Stimulated activated CD4-positive, alpha-beta T cell treated with anti-CD3 and anti-CD28 coated beads, Interleukin-4, amount 100 ng/mL, for 4 hours (primary cell): Measurements from ENCODE around the gene LACTBL1.
"Not testable (repeated sequence)": the region's sequence is repeated elsewhere in the genome, so short reads cannot be mapped to it uniquely, and the experiment has no call there.

Experiments used
- DNase-seq, 2 experiments: peaks; one replicate each; pipeline ENCODE4 v3.0.0-alpha.2; 2020

The LACTBL1 gene

GRCh38 chr1:22976127-22976460 is 3.4 kb upstream of the LACTBL1 start:
- DNase-seq = no peak

DNA sequence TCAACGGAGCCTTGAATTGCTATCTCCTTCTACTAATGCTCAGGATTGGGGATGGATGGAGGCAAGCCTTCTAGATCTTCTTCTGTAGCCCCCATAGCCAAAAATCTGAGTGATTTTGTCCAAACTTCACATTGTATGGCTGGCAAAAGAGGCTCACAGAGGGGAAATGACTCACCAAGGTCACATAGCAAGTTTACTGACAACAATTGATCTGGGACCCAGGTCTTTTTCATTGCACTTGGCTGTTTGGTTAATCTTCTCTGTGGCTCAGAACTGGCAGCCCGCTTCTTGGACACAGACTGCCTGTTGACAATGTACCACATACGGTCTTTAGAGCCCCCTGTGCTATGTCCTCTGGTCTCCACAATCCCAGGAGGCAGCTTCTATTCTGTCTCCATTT is 3.0 kb upstream of the LACTBL1 start:
- DNase-seq = no peak

GRCh38 chr1:22971611-22972405 is 858 bp downstream of the LACTBL1 start:
- no peak for DNase-seq

DNA sequence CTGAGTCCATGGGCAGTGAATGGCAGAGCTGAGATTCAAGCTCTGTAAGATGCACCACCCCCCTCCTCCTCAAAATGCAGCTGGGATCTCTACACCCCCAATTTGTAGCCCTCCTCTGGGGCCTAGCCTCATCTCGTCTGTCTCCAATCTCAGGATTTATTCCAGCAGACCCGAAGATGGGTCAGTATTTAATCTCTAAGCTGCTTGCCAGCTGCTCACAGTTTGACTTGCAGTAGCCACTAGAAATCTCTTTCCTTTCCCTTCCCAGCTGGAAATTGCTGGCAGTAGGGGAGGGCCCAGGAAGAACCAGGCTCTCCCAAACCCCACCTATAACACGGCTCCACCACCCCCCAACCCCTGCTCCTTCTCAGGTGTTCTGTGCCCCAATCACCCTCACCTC is 1.5 kb downstream of the LACTBL1 start:
- DNase-seq = no peak

DNA sequence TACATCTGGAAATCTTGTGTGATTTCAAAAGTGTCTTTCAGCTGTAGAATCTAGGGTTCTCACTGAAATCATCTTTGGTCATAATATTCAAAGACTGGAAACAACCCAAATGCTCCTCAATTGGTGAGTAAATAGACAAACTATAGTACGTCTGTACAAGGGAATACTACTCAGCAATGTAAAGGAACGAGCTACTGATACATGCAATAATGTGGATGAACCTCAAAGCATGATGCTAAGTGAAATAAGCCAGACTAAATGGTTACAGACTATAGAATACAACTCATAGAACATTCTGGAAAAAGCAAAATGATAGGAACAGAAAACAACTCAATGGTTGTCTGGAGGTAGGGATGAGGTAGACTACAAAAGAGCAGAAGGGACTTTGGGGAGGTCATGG is 2.6 kb downstream of the LACTBL1 start:
- DNase-seq = no peak

DNA sequence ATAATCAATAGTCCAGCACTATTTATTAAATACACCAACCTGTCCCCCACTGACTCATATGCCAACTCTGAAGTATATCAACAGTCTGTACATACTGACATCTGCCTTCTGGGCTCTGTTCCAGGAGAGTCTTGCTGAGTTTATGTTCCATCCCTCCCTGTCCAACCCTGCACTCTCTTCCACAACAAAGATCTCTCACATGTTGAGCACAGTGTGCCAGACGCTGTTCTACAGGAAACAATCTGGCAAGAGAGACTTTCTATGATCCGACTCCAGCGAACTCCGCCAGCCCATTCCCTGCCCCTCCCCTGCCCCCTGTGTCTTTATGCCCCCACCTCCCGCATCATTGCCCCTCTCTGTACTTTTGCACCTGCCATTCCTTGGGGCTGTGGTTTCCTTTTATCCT is 3.4 kb downstream of the LACTBL1 start:
- DNase-seq = no peak

- no peak for DNase-seq
Measured at GRCh38 chr1:22967833-22968232, 4.8 kb downstream of the LACTBL1 start.

DNA sequence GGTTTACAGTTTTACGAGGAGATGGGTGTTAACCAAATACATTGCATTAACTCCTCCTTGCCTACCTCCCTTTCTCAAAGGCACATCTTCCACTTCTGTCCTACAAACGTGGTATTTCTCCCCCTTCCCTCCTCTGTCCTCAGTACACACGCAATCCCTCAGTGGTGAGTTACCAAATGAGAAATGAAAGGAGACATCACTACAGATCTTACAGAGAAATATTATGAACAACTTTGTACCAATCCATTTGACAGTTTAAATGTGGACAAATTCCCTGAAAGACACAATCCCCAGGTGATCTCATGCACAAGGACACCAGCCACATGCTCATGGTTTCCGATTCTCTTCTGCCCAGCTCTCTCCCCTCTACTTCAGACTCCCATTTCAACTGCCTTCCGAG is 6.4 kb downstream of the LACTBL1 start:
- DNase-seq = no peak

- no peak for DNase-seq
Measured at GRCh38 chr1:22963044-22963677, 9.5 kb downstream of the LACTBL1 start.

GRCh38 chr1:22962558-22962957 is 10.1 kb downstream of the LACTBL1 start:
- no peak for DNase-seq

DNA sequence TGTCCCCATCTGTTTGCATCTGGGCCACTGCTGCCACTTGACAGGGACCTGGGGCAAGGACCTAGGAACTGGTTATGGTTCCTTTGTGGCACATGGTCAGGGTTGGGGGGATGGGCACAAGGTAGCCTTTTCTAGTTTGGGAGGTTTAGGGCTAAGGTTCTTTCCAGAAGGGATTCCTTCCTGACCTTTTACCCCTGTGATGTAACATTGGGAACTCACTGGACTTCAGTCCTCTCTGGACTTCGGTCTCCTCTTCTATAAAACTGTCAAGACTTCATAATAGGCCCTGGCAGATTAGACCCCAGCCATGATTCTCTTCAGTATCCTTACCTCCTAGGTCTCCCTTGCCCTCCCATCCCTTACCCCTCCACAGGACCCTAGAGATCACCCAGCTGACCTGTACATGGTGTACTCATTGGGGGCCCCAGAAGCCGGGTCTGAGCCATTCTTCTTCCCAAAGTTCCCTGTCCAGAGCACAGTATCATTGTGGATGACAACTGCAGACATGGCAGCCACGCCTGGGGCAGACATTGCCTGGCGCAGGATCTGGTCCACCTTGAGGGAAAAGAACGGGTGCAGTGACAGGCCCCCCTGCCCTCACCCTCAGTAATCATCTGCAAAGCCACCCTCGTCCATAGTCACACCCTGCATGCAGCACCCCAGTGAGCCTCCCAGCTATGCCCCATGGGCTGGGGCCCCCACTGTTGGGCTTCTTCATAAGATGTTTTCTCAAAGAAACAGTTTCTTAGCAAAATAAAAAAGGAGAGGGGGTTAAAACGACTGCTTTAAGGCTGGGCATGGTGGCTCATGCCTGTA is 12.9 kb downstream of the LACTBL1 start:
- DNase-seq = no peak

DNA sequence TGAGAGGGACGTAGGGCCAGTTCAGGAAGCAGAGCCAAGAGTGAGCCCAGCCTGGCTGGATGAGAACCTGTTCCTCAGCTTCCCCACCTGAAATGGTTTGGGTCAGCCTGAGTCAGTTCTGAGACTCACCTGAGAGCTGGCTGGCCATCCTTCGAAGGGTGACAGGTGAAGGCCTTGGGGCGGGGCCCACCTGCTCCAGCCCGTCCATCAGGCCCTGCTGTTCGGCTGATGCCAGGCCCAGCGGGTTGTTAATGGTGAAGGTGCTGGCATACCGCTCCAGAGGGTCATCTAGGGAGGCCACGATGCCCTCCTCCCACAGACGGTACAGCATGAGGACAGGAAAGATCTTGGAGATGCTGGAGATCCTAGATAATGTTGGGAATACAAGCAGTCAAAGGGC is 14.1 kb downstream of the LACTBL1 start:
- no peak for DNase-seq

- no peak for DNase-seq
Measured at GRCh38 chr1:22957066-22957465, 15.6 kb downstream of the LACTBL1 start.

- DNase-seq = no peak
Measured at GRCh38 chr1:22955146-22955545, 17.5 kb downstream of the LACTBL1 start.

DNA sequence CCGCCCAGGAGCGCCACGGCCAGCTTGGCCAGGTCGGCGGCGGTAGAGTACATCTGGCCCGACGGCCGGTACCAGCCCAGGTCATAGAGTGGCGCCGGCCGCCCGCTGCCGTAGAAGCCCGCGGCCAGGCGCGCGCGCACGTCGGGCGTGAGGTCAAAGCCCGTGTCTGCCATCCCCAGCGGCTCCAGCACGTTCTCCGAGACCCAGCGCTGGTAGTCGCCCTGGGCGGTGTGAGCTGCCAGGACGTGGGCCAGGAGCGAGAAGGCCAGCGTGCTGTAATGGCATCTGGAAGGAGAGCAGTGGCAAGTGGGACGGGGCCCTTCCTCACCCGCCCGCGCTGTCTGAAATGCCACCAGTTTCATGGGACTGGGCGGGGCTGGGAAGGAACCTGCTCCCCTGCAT is 18.9 kb downstream of the LACTBL1 start:
- DNase-seq = no peak

GRCh38 chr1:22953057-22953739 is 19.5 kb downstream of the LACTBL1 start:
- DNase-seq = no peak

DNA sequence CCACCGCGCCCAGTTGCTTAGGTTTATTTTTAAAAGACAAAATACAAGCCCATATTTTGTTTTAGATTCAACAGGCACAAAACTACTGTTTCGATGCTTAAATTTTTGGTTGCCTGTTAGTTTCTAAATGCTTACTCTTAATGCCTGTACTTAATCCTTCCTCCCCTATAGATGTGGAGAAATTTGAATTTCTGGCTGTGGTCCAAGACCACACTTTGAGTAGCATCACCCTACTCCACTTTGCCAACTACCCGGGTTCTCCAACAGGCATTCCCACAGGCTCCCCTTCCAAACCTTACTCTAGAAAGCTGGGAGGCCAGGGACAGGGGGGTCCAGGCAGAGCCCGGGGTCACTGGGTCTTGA is 20.0 kb downstream of the LACTBL1 start:
- DNase-seq = no peak

GRCh38 chr1:22951796-22952195 is 20.9 kb downstream of the LACTBL1 start:
- DNase-seq = no peak

DNA sequence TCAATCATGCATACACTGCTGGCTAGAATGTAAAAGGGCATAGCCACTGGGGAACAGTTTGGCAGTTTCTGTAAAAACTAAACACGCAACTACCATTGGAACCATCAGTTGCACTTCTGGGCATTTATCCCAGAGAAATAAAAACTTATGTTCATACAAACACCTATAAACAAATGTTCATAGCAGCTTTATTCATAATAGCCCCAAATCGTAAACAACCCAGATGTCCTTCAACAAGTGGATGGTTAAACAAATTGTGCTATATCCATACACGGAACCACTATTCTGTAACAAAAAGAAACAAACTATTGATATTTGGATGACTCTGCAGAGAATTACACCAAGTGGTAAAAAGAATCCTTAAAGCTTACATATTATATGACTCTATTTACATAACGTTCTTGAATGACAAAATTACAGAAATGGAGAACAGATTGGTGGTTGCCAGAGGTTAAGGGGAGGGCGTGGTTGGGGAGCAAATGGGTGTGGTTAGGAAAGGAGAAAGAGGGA is 22.8 kb downstream of the LACTBL1 start:
- DNase-seq = no peak

- not testable (repeated sequence) for DNase-seq
Measured at GRCh38 chr1:22945171-22945570, 27.5 kb downstream of the LACTBL1 start.

DNA sequence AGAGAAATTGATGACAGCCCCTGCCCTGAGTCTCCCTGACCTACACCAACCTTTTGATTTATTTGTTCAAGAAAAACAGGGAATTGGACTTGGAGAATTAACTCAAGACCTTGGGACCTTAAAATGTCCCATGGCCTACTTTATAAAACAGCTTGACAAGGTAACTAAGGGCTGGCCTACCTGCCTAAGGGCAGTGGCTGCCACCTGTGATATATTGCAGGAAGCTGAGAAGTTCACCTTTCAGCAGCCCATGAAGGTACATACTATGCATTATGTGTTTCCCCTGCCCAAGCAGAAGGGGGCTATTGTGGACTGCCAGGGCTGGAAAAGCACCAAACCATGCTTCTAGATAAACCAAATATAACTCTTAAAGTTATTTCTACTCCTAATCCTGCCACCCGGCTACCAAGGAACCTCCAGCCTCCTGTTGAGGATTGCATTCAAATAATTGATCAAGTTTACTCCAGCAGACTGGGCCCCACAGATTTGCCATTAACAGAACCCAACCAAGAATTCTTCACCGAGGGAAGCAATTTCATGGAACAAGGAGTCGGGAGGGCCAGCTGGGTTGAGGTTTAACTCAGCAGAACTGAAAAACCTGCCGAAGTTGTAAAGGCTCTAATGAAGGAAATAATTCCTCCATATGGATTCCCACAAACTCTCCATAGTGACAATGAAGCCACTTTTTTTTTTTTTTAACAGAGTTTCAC is 28.2 kb downstream of the LACTBL1 start:
- DNase-seq = no peak

- no peak for DNase-seq
Measured at GRCh38 chr1:22941257-22941656, 31.4 kb downstream of the LACTBL1 start.

DNA sequence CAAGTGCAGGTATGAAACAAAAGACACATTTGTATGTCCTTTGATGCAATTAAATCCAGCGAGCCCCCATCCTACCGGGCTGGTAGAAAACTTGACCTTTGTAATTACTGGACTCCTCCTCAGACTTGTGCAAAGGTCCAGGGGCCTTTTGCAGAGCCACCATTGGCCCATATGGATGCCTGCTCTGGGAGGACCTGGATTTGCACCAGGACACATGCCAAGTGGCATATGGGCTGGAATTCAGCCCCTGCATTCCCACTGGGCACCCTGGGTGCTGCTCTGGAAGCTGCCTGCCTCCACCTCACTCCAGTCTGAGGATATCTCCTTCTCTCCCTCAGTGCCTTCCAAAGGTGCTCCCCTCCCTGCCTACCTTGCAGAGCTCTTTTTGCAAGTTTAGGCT is 36.0 kb downstream of the LACTBL1 start:
- no peak for DNase-seq
